ENCODE measurements around the gene MUC5B.
"Not testable (repeated sequence)": the region's sequence is repeated elsewhere in the genome, so short reads cannot be mapped to it uniquely, and the experiment has no call there.

The MUC5B gene

DNA sequence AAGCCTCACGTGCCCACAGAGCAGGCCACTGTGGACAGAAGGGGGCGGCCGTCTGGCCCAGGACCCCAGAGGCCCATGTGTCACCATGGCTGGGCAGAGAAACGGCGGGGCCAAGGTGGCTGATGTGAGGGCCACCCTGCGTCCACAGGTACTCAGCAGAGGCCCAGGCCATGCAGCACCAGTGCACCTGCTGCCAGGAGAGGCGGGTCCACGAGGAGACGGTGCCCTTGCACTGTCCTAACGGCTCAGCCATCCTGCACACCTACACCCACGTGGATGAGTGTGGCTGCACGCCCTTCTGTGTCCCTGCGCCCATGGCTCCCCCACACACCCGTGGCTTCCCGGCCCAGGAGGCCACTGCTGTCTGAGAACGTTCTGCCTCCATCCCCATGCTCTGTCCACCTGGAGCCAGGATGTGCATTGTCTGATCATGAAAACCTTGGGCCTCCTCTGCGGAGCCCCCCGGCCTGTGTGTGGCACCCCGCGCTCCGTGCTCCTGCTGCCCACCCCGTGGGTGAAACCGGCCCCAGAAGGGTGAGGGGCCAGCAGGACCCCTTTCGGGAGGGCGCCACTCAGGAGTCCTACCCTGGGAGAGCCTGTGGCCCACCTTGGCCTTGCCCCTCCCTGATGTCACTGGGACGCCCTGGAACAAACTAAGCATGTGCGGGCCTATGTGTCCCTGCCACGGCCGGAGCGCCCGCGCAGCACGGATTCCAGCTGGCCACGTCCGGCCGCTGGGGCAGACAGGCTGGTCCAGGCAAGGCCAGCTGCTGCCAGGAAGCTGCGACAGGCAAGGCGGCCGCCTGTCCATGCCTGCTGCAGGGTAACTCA lies 38.6 kb downstream of the MUC5B start:
- no peaks in the 10 kb centered on the region; the same call in 1 of the 2 replicates for H3K9me3 ChIP-seq (ENCODE audit: low read length)
- H3K4me3 ChIP-seq (ENCODE audit: low read depth, low read length, poor library complexity, severe bottlenecking) = peak overlapping the region; percentile 64
- H3K27me3 ChIP-seq (ENCODE audit: insufficient read depth, low read length) = no peaks in the 10 kb centered on the region
- H3F3A ChIP-seq (ENCODE audit: insufficient read depth, low read length) = no peaks in the 10 kb centered on the region
- no peak overlapping the region for H2AFZ ChIP-seq (ENCODE audit: low read length)
- no peaks in the 10 kb centered on the region for H3K79me2 ChIP-seq (ENCODE audit: insufficient read depth, low read length)
- TF ChIP-seq EZH2 (IDR thresholded peaks at IDR 0.05; ENCODE audit: borderline replicate concordance, low read length) = no peak
- TF ChIP-seq, protein P1, sequence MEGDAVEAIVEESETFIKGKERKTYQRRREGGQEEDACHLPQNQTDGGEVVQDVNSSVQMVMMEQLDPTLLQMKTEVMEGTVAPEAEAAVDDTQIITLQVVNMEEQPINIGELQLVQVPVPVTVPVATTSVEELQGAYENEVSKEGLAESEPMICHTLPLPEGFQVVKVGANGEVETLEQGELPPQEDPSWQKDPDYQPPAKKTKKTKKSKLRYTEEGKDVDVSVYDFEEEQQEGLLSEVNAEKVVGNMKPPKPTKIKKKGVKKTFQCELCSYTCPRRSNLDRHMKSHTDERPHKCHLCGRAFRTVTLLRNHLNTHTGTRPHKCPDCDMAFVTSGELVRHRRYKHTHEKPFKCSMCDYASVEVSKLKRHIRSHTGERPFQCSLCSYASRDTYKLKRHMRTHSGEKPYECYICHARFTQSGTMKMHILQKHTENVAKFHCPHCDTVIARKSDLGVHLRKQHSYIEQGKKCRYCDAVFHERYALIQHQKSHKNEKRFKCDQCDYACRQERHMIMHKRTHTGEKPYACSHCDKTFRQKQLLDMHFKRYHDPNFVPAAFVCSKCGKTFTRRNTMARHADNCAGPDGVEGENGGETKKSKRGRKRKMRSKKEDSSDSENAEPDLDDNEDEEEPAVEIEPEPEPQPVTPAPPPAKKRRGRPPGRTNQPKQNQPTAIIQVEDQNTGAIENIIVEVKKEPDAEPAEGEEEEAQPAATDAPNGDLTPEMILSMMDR (IDR thresholded peaks at IDR 0.05; ENCODE audit: low read length) = no peak
- H4K20me1 ChIP-seq (ENCODE audit: insufficient read depth, low read length) = no peaks in the 10 kb centered on the region
- peaks cover 18% of the 10 kb centered on the region for H3K4me1 ChIP-seq (ENCODE audit: insufficient read depth, low read length, severe bottlenecking)
- peak overlapping the region; percentile 74 for H3K4me2 ChIP-seq (ENCODE audit: low read length)
- no peaks in the 10 kb centered on the region; the same call in 1 of the 2 replicates for H3K36me3 ChIP-seq (ENCODE audit: insufficient read depth, low read length)
- H3K9ac ChIP-seq (ENCODE audit: low read length) = no peak overlapping the region
- no peaks in the 10 kb centered on the region for H3K9me2 ChIP-seq (ENCODE audit: low read depth, low read length)
- H3K27ac ChIP-seq (ENCODE audit: low read depth, low read length, poor library complexity, severe bottlenecking) = no peak overlapping the region

DNA sequence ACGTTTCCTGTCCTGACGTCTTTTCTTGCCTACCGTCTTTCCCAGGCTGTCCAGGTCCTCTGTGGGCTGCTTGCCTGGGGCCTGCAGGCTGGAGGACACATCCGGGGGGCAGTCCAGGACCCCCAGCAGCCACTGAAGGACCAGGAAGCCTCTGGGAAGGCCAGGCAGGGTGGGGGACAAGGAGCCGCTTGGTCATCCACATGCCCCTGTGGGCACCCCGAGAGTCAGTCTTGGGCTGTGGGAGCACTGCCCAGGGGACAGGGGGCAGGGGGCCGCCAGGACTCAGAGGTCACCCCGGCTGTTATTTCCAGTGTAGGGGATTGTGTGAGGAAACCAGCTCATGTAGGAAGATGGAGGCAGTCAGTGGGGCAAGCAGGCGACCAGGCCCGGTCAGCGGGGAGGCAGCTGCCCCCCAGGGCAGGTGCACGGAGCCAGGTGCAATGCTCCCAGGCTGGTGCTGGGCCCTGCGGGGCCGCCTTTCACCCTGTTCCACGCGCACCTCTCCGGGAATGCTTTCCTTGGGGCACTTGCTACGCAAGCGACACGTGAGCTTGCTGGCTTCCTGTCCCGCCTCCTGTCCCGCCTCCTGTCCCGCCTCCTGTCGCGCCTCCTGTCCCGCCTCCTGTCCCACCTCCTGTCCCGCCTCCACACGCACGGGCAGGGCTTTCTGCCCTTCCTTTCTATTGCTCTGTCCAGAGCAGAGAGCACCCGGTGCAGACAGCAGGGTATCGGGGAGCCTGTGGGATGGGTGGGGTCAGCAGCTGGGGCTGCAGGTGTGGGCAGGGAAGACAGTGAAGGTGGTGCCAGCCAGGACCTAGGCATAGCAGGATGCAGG lies 39.5 kb downstream of the MUC5B start:
- H3K9ac ChIP-seq (ENCODE audit: low read length) = peak overlapping the region; percentile 70
- no peaks in the 10 kb centered on the region for H3K9me2 ChIP-seq (ENCODE audit: low read depth, low read length)
- peak overlapping the region; percentile 64 for H3K4me3 ChIP-seq (ENCODE audit: low read depth, low read length, poor library complexity, severe bottlenecking)
- TF ChIP-seq, protein P1 (IDR thresholded peaks at IDR 0.05; ENCODE audit: low read length) = no peak
- TF ChIP-seq EZH2 (IDR thresholded peaks at IDR 0.05; ENCODE audit: borderline replicate concordance, low read length) = no peak
- H3K4me1 ChIP-seq (ENCODE audit: insufficient read depth, low read length, severe bottlenecking) = peaks cover 18% of the 10 kb centered on the region
- no peaks in the 10 kb centered on the region for H3F3A ChIP-seq (ENCODE audit: insufficient read depth, low read length)
- H3K27ac ChIP-seq (ENCODE audit: low read depth, low read length, poor library complexity, severe bottlenecking) = no peak overlapping the region
- H3K79me2 ChIP-seq (ENCODE audit: insufficient read depth, low read length) = no peaks in the 10 kb centered on the region
- H3K36me3 ChIP-seq (ENCODE audit: insufficient read depth, low read length) = no peaks in the 10 kb centered on the region; the same call in 1 of the 2 replicates
- no peak overlapping the region for H2AFZ ChIP-seq (ENCODE audit: low read length)
- H4K20me1 ChIP-seq (ENCODE audit: insufficient read depth, low read length) = no peaks in the 10 kb centered on the region
- no peaks in the 10 kb centered on the region for H3K27me3 ChIP-seq (ENCODE audit: insufficient read depth, low read length)
- peak overlapping the region; percentile 74 for H3K4me2 ChIP-seq (ENCODE audit: low read length)
- no peaks in the 10 kb centered on the region; the same call in 1 of the 2 replicates for H3K9me3 ChIP-seq (ENCODE audit: low read length)

DNA sequence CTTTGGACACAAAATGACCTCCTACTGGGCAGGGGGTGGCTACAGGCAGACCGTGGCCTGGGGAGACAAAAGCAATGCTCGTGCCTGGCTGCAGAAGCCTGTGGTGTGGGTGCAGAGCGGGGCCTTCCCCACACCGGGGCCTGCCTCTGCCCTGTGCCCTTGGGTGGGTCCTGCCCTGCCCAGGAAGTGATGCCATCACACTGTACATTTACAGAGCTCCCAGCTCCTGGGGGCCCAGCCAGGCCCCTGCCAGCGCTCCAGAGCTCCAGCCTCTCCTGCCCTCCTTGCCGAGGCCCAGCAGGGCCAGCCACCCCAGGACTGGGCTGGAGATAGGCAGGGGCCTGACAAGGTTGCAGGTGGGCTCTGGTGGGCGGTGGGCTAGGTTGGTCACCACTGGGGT lies 40.1 kb downstream of the MUC5B start:
- H3K27ac ChIP-seq (ENCODE audit: low read depth, low read length, poor library complexity, severe bottlenecking) = no peak overlapping the region

GRCh38 chr11:1264444-1264843 lies 41.6 kb downstream of the MUC5B start:
- H3K9me2 ChIP-seq (ENCODE audit: low read depth, low read length); H3K9ac ChIP-seq (ENCODE audit: low read length); H3K27me3 ChIP-seq (ENCODE audit: insufficient read depth, low read length); H3K79me2 ChIP-seq (ENCODE audit: insufficient read depth, low read length); H2AFZ ChIP-seq (ENCODE audit: low read length); H3K27ac ChIP-seq (ENCODE audit: low read depth, low read length, poor library complexity, severe bottlenecking); H3K9me3 ChIP-seq (ENCODE audit: low read length); H3K36me3 ChIP-seq (ENCODE audit: insufficient read depth, low read length); H3K4me2 ChIP-seq (ENCODE audit: low read length); H3K4me3 ChIP-seq (ENCODE audit: low read depth, low read length, poor library complexity, severe bottlenecking); H3F3A ChIP-seq (ENCODE audit: insufficient read depth, low read length); H4K20me1 ChIP-seq (ENCODE audit: insufficient read depth, low read length): not testable (repeated sequence)
- peaks cover 18% of the 10 kb centered on the region for H3K4me1 ChIP-seq (ENCODE audit: insufficient read depth, low read length, severe bottlenecking)

More for the DNA sequence above, 40.1 kb downstream of the MUC5B start:
- H3F3A ChIP-seq (ENCODE audit: insufficient read depth, low read length) = no peaks in the 10 kb centered on the region
- H2AFZ ChIP-seq (ENCODE audit: low read length) = no peak overlapping the region
- no peaks in the 10 kb centered on the region for H4K20me1 ChIP-seq (ENCODE audit: insufficient read depth, low read length)
- H3K9me3 ChIP-seq (ENCODE audit: low read length) = no peaks in the 10 kb centered on the region; the same call in 1 of the 2 replicates
- no peaks in the 10 kb centered on the region; the same call in 1 of the 2 replicates for H3K36me3 ChIP-seq (ENCODE audit: insufficient read depth, low read length)
- H3K4me3 ChIP-seq (ENCODE audit: low read depth, low read length, poor library complexity, severe bottlenecking) = peak overlapping the region; percentile 64
- H3K4me1 ChIP-seq (ENCODE audit: insufficient read depth, low read length, severe bottlenecking) = peaks cover 18% of the 10 kb centered on the region
- peak overlapping the region; percentile 40; the same call in 1 of the 2 replicates for H3K9ac ChIP-seq (ENCODE audit: low read length)
- no peak for TF ChIP-seq EZH2 (IDR thresholded peaks at IDR 0.05; ENCODE audit: borderline replicate concordance, low read length)
- TF ChIP-seq, protein P1 (IDR thresholded peaks at IDR 0.05; ENCODE audit: low read length) = no peak
- H3K27me3 ChIP-seq (ENCODE audit: insufficient read depth, low read length) = no peaks in the 10 kb centered on the region
- no peaks in the 10 kb centered on the region for H3K9me2 ChIP-seq (ENCODE audit: low read depth, low read length)
- H3K4me2 ChIP-seq (ENCODE audit: low read length) = peak overlapping the region; percentile 74
- H3K79me2 ChIP-seq (ENCODE audit: insufficient read depth, low read length) = no peaks in the 10 kb centered on the region

DNA sequence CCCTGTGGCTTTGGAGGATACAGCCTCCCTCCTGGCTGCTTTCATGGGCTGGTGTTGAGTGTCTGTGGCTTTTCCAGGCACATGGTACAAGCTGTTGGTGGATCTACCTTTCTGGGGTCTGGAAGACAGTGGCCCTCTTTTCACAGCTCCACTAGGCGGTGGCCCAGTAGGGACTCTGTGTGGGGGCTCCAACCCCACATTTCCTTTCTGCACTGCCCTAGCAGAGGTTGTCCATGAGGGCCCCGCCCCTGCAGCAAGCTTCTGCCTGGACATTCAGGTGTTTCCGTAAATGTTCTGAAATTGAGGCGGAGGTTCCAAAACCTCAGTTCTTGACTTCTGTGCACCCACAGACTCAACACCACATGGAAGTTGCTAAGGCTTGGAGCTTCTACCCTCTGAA lies 42.6 kb downstream of the MUC5B start:
- H3K9me3 ChIP-seq (ENCODE audit: low read length); H3K4me3 ChIP-seq (ENCODE audit: low read depth, low read length, poor library complexity, severe bottlenecking); H3K36me3 ChIP-seq (ENCODE audit: insufficient read depth, low read length); H3K27me3 ChIP-seq (ENCODE audit: insufficient read depth, low read length); H3K9ac ChIP-seq (ENCODE audit: low read length); H4K20me1 ChIP-seq (ENCODE audit: insufficient read depth, low read length); H3F3A ChIP-seq (ENCODE audit: insufficient read depth, low read length); H3K27ac ChIP-seq (ENCODE audit: low read depth, low read length, poor library complexity, severe bottlenecking); H2AFZ ChIP-seq (ENCODE audit: low read length); H3K79me2 ChIP-seq (ENCODE audit: insufficient read depth, low read length); H3K9me2 ChIP-seq (ENCODE audit: low read depth, low read length); H3K4me2 ChIP-seq (ENCODE audit: low read length): not testable (repeated sequence)
- H3K4me1 ChIP-seq (ENCODE audit: insufficient read depth, low read length, severe bottlenecking) = peaks cover 18% of the 10 kb centered on the region

All from OCI-LY1 (cell line).